ENCODE measurements around the gene TMEM120B.
A peak's percentile ranks its signal among the peaks of the same experiment; 100 is the strongest.

TMEM120B gene

DNA sequence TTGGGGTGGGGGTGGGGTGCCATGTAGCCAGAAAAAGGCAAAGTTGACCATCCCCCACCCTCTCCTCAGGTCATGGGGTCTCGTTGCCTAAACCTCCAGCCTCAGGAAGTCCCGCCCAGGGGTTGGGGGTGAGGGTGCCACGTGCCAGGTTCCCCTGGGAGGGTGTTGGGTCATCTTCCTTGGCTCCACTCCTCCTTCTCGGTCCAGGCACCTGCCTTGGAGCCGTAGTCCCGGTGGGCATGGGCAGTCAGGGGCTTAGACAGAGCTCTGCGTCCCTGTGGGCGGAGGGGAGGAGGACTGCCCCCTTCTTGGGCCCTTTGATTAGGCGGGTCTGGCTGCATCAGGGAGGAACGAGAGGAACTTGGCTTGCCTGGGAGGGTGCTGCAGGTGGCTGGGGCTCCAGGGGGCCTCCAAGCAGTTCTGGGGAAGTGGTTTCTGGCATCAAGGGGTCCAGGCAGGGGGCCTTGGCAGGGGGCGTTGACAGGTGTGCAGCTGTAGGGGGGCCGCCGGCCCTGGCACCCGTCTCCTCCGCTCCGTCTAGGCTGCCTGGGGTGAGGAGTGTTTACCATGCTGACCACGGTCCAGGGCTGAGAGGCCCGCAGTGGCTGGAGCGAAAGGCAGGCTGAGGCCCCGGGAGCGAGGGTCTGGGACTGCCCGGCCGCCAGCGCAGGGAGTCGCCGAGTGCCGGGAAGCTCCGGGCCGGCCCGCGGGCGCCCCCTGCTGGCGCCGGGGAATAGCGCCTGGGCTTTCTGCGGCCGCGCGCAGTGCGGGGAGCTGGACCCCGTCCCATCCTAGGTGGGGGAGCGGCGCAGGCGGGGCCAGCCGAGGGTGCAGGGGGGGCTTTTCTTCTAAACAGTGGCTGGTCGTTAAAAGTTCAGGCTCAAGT is 99.1 kb downstream of the TMEM120B start (continued):
- TF ChIP-seq ZNF366 (tag by site-specific recombination; conservative IDR thresholded peaks at IDR 0.05), result 0 out of 2 replicates have a peak, but pooled peaks have one; percentile 14
- no peak for TF ChIP-seq FEZF1 (tag by site-specific recombination; IDR thresholded peaks at IDR 0.05)
- TF ChIP-seq ZNF600 (tag by site-specific recombination; IDR thresholded peaks at IDR 0.05), result 0 out of 2 replicates have a peak, but pooled peaks have one; percentile 36
- TF ChIP-seq, protein P1, sequence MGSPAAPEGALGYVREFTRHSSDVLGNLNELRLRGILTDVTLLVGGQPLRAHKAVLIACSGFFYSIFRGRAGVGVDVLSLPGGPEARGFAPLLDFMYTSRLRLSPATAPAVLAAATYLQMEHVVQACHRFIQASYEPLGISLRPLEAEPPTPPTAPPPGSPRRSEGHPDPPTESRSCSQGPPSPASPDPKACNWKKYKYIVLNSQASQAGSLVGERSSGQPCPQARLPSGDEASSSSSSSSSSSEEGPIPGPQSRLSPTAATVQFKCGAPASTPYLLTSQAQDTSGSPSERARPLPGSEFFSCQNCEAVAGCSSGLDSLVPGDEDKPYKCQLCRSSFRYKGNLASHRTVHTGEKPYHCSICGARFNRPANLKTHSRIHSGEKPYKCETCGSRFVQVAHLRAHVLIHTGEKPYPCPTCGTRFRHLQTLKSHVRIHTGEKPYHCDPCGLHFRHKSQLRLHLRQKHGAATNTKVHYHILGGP (tag by site-specific recombination; IDR thresholded peaks at IDR 0.05), result no peak
- peak; percentile 58 for TF ChIP-seq SCRT2 (tag by site-specific recombination; IDR thresholded peaks at IDR 0.05)
- TF ChIP-seq, protein P2, sequence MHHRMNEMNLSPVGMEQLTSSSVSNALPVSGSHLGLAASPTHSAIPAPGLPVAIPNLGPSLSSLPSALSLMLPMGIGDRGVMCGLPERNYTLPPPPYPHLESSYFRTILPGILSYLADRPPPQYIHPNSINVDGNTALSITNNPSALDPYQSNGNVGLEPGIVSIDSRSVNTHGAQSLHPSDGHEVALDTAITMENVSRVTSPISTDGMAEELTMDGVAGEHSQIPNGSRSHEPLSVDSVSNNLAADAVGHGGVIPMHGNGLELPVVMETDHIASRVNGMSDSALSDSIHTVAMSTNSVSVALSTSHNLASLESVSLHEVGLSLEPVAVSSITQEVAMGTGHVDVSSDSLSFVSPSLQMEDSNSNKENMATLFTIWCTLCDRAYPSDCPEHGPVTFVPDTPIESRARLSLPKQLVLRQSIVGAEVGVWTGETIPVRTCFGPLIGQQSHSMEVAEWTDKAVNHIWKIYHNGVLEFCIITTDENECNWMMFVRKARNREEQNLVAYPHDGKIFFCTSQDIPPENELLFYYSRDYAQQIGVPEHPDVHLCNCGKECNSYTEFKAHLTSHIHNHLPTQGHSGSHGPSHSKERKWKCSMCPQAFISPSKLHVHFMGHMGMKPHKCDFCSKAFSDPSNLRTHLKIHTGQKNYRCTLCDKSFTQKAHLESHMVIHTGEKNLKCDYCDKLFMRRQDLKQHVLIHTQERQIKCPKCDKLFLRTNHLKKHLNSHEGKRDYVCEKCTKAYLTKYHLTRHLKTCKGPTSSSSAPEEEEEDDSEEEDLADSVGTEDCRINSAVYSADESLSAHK (tag by site-specific recombination; IDR thresholded peaks at IDR 0.05), result no peak
- no peak for TF ChIP-seq ZNF221 (tag by site-specific recombination; IDR thresholded peaks at IDR 0.05; ENCODE audit: borderline replicate concordance)
- peak; percentile 71; the same call in 1 of the 2 replicates for TF ChIP-seq ZNF610 (tag by site-specific recombination; IDR thresholded peaks at IDR 0.05; ENCODE audit: borderline replicate concordance)
- TF ChIP-seq, protein P3, sequence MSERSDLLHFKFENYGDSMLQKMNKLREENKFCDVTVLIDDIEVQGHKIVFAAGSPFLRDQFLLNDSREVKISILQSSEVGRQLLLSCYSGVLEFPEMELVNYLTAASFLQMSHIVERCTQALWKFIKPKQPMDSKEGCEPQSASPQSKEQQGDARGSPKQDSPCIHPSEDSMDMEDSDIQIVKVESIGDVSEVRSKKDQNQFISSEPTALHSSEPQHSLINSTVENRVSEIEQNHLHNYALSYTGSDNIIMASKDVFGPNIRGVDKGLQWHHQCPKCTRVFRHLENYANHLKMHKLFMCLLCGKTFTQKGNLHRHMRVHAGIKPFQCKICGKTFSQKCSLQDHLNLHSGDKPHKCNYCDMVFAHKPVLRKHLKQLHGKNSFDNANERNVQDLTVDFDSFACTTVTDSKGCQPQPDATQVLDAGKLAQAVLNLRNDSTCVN (tag by site-specific recombination; optimal IDR thresholded peaks at IDR 0.05), result peak; percentile 59
- no peak for TF ChIP-seq ZNF416 (tag by site-specific recombination; IDR thresholded peaks at IDR 0.05)
- TF ChIP-seq, protein P4, sequence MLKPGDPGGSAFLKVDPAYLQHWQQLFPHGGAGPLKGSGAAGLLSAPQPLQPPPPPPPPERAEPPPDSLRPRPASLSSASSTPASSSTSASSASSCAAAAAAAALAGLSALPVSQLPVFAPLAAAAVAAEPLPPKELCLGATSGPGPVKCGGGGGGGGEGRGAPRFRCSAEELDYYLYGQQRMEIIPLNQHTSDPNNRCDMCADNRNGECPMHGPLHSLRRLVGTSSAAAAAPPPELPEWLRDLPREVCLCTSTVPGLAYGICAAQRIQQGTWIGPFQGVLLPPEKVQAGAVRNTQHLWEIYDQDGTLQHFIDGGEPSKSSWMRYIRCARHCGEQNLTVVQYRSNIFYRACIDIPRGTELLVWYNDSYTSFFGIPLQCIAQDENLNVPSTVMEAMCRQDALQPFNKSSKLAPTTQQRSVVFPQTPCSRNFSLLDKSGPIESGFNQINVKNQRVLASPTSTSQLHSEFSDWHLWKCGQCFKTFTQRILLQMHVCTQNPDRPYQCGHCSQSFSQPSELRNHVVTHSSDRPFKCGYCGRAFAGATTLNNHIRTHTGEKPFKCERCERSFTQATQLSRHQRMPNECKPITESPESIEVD (tag by site-specific recombination; IDR thresholded peaks at IDR 0.05), result no peak
- peak; percentile 76 for TF ChIP-seq ZBTB17 (tag by site-specific recombination; IDR thresholded peaks at IDR 0.05)
- no peak for TF ChIP-seq ZNF791 (tag by site-specific recombination; IDR thresholded peaks at IDR 0.05)
- TF ChIP-seq KLF9 (tag by site-specific recombination; IDR thresholded peaks at IDR 0.05; ENCODE audit: low read depth), result peak; percentile 9; the same call in 1 of the 2 replicates
- peak; percentile 36; the same call in 1 of the 2 replicates for TF ChIP-seq KLF8 (tag by site-specific recombination; IDR thresholded peaks at IDR 0.05)
- TF ChIP-seq ZNF514 (tag by site-specific recombination; IDR thresholded peaks at IDR 0.05), result no peak
- no peak for TF ChIP-seq BCL11B (tag by site-specific recombination; IDR thresholded peaks at IDR 0.05; ENCODE audit: low read depth)
- no peak for TF ChIP-seq YY1 (tag by site-specific recombination; IDR thresholded peaks at IDR 0.05)
- no peak for TF ChIP-seq ZNF24 (tag by site-specific recombination; IDR thresholded peaks at IDR 0.05)

All from HEK293 (cell line).